IPS-NIHi7 (cell line): ENCODE results near the gene MAP10.

Experiments used
- DNase-seq: peaks from one replicate; pipeline ENCODE4 v3.0.0; 2012; ENCODE audit warnings: mixed read lengths; ENCODE audit errors: extremely low spot score

MAP10 gene

GRCh38 chr1:232856541-232856940 lies 51.3 kb downstream of the MAP10 start:
- no peak for DNase-seq
